ENCODE measurements around the gene OR10A3. TPM values are rescaled to one million over a fixed set of nuclear protein-coding genes. Genes with fewer than 3 reads are reported as not detected.
A peak's percentile ranks its signal among the peaks of the same experiment; 100 is the strongest.

Gene OR10A3
- total and polyA plus RNA-seq, 2 experiments from 2014 or later, result 0.28 to 0.65 TPM

DNA sequence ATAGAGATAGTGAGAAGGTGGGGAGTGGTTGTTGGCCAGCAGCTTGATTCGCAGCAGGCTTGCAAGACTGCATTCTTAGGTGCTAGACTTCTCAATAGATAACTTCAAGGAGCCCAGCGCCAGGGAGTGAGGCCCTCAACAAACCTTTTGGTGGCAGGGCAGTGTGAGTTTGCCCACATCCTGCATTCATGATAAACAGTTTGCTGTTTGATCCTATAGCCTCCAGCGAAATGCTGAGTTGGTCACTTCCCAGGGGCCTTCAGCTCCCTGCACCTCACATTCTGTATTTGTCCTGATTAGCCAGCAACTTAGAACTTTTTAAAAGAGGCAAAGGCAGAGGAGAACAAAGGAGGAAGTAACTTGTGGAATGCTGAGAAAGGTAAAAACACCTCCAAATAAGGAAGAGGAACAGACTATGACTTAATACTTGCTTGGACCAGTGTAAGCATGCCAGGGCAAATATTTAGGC lies 35.5 kb downstream of the OR10A3 start:
- H3K9ac ChIP-seq, result no peak overlapping the region
- WGBS, 2 experiments (ENCODE audit: low coverage in 1 of 2, low lambda C conversion rate in 2 of 2, missing lambda C conversion rate in 2 of 2), result 38 to 42% methylated on average over 3 of the region's 3 CpGs
- in situ Hi-C loops (cut with MboI), result loop anchor here (10.0 kb wide), 1 partner anchor 199 kb away; no protein-coding TSS in a partner anchor

DNA sequence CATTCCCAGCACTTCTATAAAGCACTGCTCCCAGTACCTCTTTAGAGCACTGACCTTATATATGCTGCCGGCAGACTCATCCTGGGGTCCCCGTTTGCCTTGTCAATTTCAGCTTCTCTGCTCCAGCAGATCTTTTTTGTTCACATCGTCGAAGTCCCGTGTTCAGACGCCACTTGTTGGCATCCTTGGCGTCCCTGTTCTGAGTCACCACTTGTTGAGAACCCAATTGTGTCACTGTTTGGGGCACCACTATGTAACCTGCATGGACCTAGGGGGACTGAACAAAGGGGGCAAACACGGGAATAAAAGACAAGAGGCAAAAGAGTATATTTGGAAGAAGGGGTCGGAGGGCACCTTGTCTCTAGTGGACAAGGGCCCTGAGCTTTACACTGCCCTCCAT lies 36.0 kb downstream of the OR10A3 start:
- DNase-seq, result peak; percentile 24
- no peaks in the 10 kb centered on the region for H3K27me3 ChIP-seq (replicated peaks; ENCODE audit: insufficient read depth)
- H3K79me2 ChIP-seq (ENCODE audit: insufficient read depth), result no peaks in the 10 kb centered on the region
- peaks cover 38% of the 10 kb centered on the region for H3F3A ChIP-seq (ENCODE audit: insufficient read depth)
- H3K9me2 ChIP-seq (ENCODE audit: insufficient read depth), result 0 out of 2 replicates have a peak, but pooled peaks cover 7% of the 10 kb centered on the region
- no peaks in the 10 kb centered on the region for H4K20me1 ChIP-seq (ENCODE audit: insufficient read depth)
- TF ChIP-seq EZH2phosphoT487 (IDR thresholded peaks at IDR 0.05; ENCODE audit: insufficient read depth, low read depth), result no peak
- no peak for TF ChIP-seq EZH2 (IDR thresholded peaks at IDR 0.05; ENCODE audit: insufficient read depth, poor library complexity, severe bottlenecking)
- H3K36me3 ChIP-seq (ENCODE audit: low read depth), result no peaks in the 10 kb centered on the region
- peak overlapping the region; percentile 31 for H3K27ac ChIP-seq
- peak overlapping the region; percentile 73 for H2AFZ ChIP-seq
- in situ Hi-C loops (cut with MboI), result loop anchor here (10.0 kb wide), 1 partner anchor 199 kb away; no protein-coding TSS in a partner anchor
- H3K9me3 ChIP-seq (ENCODE audit: low read depth), result no peaks in the 10 kb centered on the region
- WGBS, 2 experiments (ENCODE audit: low coverage in 1 of 2, low lambda C conversion rate in 2 of 2, missing lambda C conversion rate in 2 of 2), result 62% methylated on average over 9 of the region's 9 CpGs
- peak overlapping the region; percentile 60 for H3K4me2 ChIP-seq (ENCODE audit: unreplicated experiment)
- peak overlapping the region; percentile 34 for H3K4me3 ChIP-seq
- peaks cover 61% of the 10 kb centered on the region for H3K4me1 ChIP-seq (ENCODE audit: insufficient read depth)
- H3K9ac ChIP-seq, result peak overlapping the region; percentile 15

More for the DNA sequence above, 35.5 kb downstream of the OR10A3 start:
- peak overlapping the region; percentile 31 for H3K27ac ChIP-seq
- peak overlapping the region; percentile 26; the same call in 1 of the 2 replicates for H3K4me3 ChIP-seq
- no peaks in the 10 kb centered on the region for H3K36me3 ChIP-seq (ENCODE audit: low read depth)
- H3K9me2 ChIP-seq (ENCODE audit: insufficient read depth), result 0 out of 2 replicates have a peak, but pooled peaks cover 7% of the 10 kb centered on the region
- no peaks in the 10 kb centered on the region for H3K79me2 ChIP-seq (ENCODE audit: insufficient read depth)
- no peaks in the 10 kb centered on the region for H4K20me1 ChIP-seq (ENCODE audit: insufficient read depth)
- peak overlapping the region; percentile 73 for H2AFZ ChIP-seq
- no peaks in the 10 kb centered on the region for H3K27me3 ChIP-seq (replicated peaks; ENCODE audit: insufficient read depth)
- no peaks in the 10 kb centered on the region for H3K9me3 ChIP-seq (ENCODE audit: low read depth)
- DNase-seq, result peak; percentile 30
- peaks cover 65% of the 10 kb centered on the region for H3K4me1 ChIP-seq (ENCODE audit: insufficient read depth)
- H3F3A ChIP-seq (ENCODE audit: insufficient read depth), result peaks cover 38% of the 10 kb centered on the region
- H3K4me2 ChIP-seq (ENCODE audit: unreplicated experiment), result peak overlapping the region; percentile 60
- TF ChIP-seq EZH2 (IDR thresholded peaks at IDR 0.05; ENCODE audit: insufficient read depth, poor library complexity, severe bottlenecking) (no peak), EZH2phosphoT487 (IDR thresholded peaks at IDR 0.05; ENCODE audit: insufficient read depth, low read depth) (no peak)

DNA sequence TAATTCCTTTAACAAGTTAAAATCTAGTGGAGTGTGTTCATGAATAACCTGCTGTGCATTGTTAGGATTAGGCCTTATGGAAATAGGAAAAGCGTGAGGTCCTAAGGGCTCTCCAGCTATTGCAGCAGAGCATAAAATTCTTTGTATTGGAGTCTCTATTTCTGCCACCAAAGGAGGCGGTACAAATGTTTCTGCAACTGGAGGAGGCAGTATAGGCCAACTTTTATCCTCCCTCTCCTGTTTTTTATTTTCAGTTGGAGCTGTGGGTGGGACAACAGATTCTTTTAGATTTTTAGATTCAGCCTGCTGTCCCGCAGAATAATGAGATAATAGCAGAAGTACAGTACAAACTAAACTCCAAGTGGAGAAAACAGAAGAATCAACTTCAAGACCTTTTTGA lies 36.6 kb downstream of the OR10A3 start:
- Histone ChIP-seq H3K9ac (peak overlapping the region; percentile 15), H3F3A (ENCODE audit: insufficient read depth) (peaks cover 38% of the 10 kb centered on the region), H3K9me2 (ENCODE audit: insufficient read depth) (0 out of 2 replicates have a peak, but pooled peaks cover 7% of the 10 kb centered on the region), H3K27ac (peak overlapping the region; percentile 31), H3K79me2 (ENCODE audit: insufficient read depth) (no peaks in the 10 kb centered on the region), H3K4me2 (ENCODE audit: unreplicated experiment) (peak overlapping the region; percentile 60), H3K36me3 (ENCODE audit: low read depth) (no peaks in the 10 kb centered on the region), H4K20me1 (ENCODE audit: insufficient read depth) (no peaks in the 10 kb centered on the region), H3K27me3 (replicated peaks; ENCODE audit: insufficient read depth) (no peaks in the 10 kb centered on the region), H3K9me3 (ENCODE audit: low read depth) (no peaks in the 10 kb centered on the region), H3K4me3 (peak overlapping the region; percentile 34), H2AFZ (peak overlapping the region; percentile 73), H3K4me1 (ENCODE audit: insufficient read depth) (peaks cover 54% of the 10 kb centered on the region)
- peak; percentile 75 for DNase-seq
- 12 to 16% methylated on average over 3 of the region's 3 CpGs for WGBS, 2 experiments (ENCODE audit: low coverage in 1 of 2, low lambda C conversion rate in 2 of 2, missing lambda C conversion rate in 2 of 2)
- in situ Hi-C loops (cut with MboI), result loop anchor here (10.0 kb wide), 1 partner anchor 200 kb away; no protein-coding TSS in a partner anchor
- no peak for TF ChIP-seq EZH2phosphoT487 (IDR thresholded peaks at IDR 0.05; ENCODE audit: insufficient read depth, low read depth)
- TF ChIP-seq EZH2 (IDR thresholded peaks at IDR 0.05; ENCODE audit: insufficient read depth, poor library complexity, severe bottlenecking), result no peak

DNA sequence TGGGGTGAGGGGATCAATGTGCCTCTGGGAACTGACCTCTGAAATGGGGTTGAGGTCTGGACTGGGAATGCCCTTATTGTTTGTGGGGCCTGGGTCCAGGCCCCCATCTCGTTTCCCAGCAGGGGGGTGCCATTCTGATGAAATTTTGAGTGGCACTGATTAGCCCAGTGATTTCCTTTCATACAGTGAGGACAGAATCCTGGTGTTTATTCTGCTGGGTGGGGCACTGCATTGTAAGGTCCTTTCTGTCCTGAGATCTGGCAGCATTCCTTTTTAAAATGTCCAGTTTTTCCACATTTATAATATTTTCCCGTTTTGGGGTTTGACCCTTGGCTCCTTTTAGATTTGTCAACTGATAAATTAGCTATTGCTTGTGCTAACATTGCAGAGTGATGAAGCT lies 37.6 kb downstream of the OR10A3 start:
- H3F3A ChIP-seq (ENCODE audit: insufficient read depth), result peaks cover 38% of the 10 kb centered on the region
- H3K27me3 ChIP-seq (replicated peaks; ENCODE audit: insufficient read depth), result no peaks in the 10 kb centered on the region
- H3K9me2 ChIP-seq (ENCODE audit: insufficient read depth), result 0 out of 2 replicates have a peak, but pooled peaks cover 7% of the 10 kb centered on the region
- H3K36me3 ChIP-seq (ENCODE audit: low read depth), result no peaks in the 10 kb centered on the region
- TF ChIP-seq EZH2phosphoT487 (IDR thresholded peaks at IDR 0.05; ENCODE audit: insufficient read depth, low read depth) (no peak), EZH2 (IDR thresholded peaks at IDR 0.05; ENCODE audit: insufficient read depth, poor library complexity, severe bottlenecking) (no peak)
- 0 out of 2 replicates have a peak overlapping the region, but pooled peaks have one; percentile 22 for H3K9ac ChIP-seq
- no peaks in the 10 kb centered on the region for H4K20me1 ChIP-seq (ENCODE audit: insufficient read depth)
- no peaks in the 10 kb centered on the region for H3K79me2 ChIP-seq (ENCODE audit: insufficient read depth)
- 8% methylated on average over 2 of the region's 2 CpGs for WGBS, 2 experiments (ENCODE audit: low coverage in 1 of 2, low lambda C conversion rate in 2 of 2, missing lambda C conversion rate in 2 of 2)
- peak overlapping the region; percentile 60 for H3K4me2 ChIP-seq (ENCODE audit: unreplicated experiment)
- DNase-seq, result no peak
- H3K4me3 ChIP-seq, result peak overlapping the region; percentile 34
- H3K4me1 ChIP-seq (ENCODE audit: insufficient read depth), result peaks cover 54% of the 10 kb centered on the region
- peak overlapping the region; percentile 73 for H2AFZ ChIP-seq
- H3K9me3 ChIP-seq (ENCODE audit: low read depth), result no peaks in the 10 kb centered on the region
- H3K27ac ChIP-seq, result no peak overlapping the region
- in situ Hi-C loops (cut with MboI), result loop anchor here (10.0 kb wide), 1 partner anchor 201 kb away; no protein-coding TSS in a partner anchor

Measured in GM23248 (cell line).